NCI-H1930 (cell line): Measurements from ENCODE around the gene KRT37.
"Not testable (repeated sequence)": the region's sequence is repeated elsewhere in the genome, so short reads cannot be mapped to it uniquely, and the experiment has no call there.

Experiments
- DNase-seq, 2 experiments: peaks; one replicate each; lab custom pipeline; 2025; lab: John Stamatoyannopoulos, UW

Gene KRT37

GRCh38 chr17:41404024-41404671 is 20.2 kb downstream of the KRT37 start:
- DNase-seq = no peak

GRCh38 chr17:41403404-41404023 is 20.9 kb downstream of the KRT37 start:
- no peak for DNase-seq

DNA sequence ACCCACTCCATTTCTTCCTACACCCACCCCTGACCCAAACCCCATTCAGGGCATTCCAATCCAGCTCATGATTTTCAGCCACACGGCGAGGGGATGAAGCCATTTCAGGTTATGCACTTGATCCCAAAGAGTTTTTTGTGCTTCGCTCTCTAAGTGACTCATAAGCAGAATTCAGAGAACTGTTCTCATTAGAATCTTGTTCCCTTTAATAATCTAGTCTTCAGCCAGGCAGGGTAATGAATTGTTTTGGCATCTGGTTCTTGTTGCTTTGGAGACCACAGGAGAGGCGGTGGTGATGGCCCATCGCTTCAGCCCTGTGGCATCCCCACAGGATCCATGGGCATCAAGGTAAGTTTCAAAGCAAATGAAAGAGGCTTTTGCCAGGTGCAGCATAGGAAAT is 22.2 kb downstream of the KRT37 start:
- no peak for DNase-seq

DNA sequence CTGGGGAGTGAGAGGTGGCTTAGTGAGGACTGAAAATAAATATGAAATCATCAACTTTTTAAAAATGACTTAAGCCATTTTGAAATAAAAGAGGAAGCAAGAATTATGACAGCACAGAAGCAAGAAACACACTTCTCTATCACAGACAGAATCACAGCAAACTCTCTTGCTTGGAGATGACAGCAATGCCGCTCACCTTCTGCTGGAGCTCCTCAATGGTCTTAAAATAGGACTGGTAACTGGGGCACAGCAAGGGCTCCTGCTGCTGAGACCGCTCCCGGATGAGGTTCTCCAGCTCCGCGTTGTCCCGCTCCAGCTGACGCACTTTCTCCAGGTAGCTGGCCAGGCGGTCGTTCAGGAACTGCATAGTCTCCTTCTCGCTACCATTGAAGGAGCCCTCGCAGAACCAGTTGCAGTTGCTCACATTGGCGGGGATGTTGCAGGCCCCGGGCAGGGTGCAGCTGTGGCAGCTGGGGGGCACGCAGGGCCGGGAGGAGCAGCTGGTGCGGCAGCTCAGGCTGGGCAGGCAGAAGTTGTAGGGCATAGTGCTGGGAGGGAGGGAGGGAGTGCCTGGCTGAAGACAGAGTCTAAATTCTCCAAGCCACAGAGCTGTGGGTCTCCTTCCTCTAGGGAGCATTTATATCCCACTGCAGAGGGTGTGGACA is 27.3 kb downstream of the KRT37 start, which contains the start of gene KRT31:
TSS of gene KRT31 (minus strand) at position 613 of the 665 bp plus-strand sequence. CDS start at position 544, 69 bp downstream.
- no peak for DNase-seq

- no peak for DNase-seq
Measured at GRCh38 chr17:41396340-41396739, 28.0 kb downstream of the KRT37 start.

DNA sequence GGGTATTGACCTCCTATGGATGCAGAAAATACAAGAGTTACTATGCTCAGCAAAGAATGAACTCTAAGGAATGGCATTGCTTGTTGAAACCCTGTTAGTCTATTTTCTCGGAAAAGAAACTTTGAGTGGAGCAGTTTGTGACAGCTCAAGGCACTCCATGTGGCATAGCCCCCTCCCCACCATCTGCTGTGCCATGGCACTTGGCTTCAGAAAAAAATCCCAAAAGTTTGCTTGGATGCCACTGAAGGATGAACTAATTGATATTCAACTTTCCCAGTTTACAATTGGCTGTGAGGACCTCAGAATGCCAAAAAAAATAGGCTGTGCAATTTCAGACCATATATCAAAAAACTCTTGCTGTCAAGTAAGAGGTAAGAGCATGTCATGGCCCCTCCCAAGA is 28.8 kb downstream of the KRT37 start:
- DNase-seq = no peak

- DNase-seq = not testable (repeated sequence)
Measured at GRCh38 chr17:41395044-41395443, 29.3 kb downstream of the KRT37 start.

DNA sequence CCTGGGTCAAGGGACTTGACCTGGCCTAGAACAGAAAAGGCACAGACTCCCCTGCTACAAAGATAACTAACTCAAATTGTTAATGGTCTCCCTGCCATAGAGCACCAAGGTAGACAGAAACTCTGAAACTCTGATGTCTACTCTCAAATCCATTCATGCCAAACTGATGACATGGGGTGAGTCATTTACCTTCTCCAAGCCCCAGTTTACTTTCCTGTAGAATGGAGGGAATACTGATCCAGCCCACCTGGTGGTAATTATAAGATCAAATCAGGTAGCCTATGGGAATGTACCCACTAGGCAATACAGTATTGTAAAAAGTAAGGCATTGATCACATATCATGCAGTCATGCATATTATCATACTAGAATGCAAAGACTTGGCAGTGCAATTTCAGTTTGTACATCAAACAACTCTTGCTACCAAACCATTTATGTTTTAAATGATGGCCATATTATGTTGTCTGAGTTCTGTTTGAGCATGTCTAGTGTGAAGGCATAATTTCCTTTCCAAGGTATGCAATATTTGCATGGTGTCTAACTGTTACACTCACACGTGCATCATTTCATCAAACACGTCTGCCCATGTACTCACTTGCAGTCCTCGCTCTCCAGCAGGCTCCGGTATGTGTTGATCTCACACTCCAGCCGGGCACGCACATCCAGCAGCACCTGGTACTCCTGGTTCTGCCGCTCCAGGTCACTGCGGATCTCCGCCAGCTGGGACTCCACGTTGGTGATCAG is 30.0 kb downstream of the KRT37 start:
- DNase-seq = no peak

- DNase-seq = no peak
Measured at GRCh38 chr17:41393826-41394225, 30.6 kb downstream of the KRT37 start.

GRCh38 chr17:41393294-41393693 is 31.1 kb downstream of the KRT37 start:
- no peak for DNase-seq

DNA sequence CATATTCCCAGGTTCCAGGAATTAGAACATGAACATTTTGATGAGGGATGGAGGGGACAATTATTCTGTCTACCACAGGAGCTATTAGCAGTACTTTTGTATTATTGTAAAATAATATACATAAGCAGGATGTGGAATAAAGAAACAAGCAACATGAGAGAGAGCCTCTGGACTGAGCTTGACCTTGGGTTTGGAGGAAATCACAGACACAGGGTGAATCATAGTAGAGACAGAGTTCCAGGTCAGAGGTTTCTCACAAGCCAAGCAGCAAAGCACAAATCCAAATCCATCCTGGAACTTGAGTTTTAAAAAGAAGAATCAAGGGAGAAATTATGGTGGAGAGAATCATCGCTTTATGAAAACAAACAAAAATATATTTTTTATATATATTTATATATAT is 32.1 kb downstream of the KRT37 start:
- no peak for DNase-seq

DNA sequence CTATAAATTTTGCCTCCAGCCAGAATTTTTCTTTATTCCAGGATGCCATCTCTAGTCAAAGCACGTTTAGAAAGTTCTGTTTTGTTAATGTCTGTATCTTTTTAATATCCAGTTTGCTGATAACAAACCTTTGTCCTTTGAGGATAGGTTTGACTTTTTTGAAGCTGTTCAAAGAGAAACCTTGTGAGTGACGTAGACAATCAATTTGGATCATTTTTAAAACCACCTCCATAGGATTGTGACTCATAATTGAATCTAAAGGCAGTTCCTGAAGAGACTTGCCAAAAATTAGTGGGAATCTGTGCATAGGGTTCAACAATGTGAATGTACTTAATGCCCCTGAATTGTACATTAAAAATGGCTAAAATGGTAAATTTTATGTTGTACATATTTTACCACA is 32.9 kb downstream of the KRT37 start:
- DNase-seq = no peak

GRCh38 chr17:41390411-41390938 is 33.9 kb downstream of the KRT37 start:
- DNase-seq = no peak

- DNase-seq = no peak
Measured at GRCh38 chr17:41387670-41388069, 36.7 kb downstream of the KRT37 start.

- no peak for DNase-seq
Measured at GRCh38 chr17:41386227-41386626, 38.2 kb downstream of the KRT37 start.

- no peak for DNase-seq
Measured at GRCh38 chr17:41383690-41384089, 40.7 kb downstream of the KRT37 start.

GRCh38 chr17:41382394-41382793 is 42.0 kb downstream of the KRT37 start:
- DNase-seq = no peak

GRCh38 chr17:41381943-41382342 is 42.4 kb downstream of the KRT37 start, which contains the start of gene KRT34:
KRT34 (minus strand) TSS chr17:41382306; CDS start chr17:41382246, 60 bp downstream.
- DNase-seq = not testable (repeated sequence)

DNA sequence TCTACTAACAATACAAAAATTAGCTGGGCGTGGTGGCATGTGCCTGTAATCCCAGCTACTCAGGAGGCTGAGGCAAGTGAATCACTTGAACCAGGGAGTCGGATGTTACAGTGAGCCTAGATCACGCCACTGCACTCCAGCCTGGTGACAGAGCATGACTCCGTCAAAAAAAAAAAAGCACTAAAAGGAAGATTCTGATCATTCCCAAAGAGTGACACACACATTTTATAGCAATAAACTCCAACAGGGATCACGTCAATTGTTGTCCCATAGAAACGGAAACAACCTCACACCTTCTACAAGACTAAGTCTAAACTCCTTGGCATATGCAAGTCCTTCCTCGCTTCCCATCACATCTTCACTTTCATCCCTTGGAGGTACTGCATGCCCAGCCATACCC is 44.3 kb downstream of the KRT37 start:
- not testable (repeated sequence) for DNase-seq

- no peak for DNase-seq
Measured at GRCh38 chr17:41377546-41377945, 46.8 kb downstream of the KRT37 start.
